ENCODE data around the gene SLC16A14.

DNA sequence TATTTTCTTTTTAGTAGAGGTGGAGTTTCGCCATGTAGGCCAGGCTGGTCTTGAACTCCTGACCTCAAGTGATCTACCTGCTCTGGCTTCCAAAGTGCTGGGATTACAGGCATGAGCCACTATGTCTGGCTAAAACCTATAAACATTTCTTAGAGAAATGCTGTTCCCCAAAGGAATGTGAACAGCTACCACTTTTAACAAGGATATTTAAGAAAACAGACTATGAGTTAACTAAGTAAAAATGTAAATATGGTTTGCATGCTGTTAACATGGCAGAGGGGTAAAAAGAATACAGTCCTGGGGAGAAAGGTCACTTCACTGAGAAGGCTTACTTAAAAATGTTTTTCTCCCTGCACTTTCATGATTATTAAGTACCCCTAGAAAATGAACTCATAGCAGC, 57.1 kb downstream of the SLC16A14 start:
- TF ChIP-seq, protein P1, sequence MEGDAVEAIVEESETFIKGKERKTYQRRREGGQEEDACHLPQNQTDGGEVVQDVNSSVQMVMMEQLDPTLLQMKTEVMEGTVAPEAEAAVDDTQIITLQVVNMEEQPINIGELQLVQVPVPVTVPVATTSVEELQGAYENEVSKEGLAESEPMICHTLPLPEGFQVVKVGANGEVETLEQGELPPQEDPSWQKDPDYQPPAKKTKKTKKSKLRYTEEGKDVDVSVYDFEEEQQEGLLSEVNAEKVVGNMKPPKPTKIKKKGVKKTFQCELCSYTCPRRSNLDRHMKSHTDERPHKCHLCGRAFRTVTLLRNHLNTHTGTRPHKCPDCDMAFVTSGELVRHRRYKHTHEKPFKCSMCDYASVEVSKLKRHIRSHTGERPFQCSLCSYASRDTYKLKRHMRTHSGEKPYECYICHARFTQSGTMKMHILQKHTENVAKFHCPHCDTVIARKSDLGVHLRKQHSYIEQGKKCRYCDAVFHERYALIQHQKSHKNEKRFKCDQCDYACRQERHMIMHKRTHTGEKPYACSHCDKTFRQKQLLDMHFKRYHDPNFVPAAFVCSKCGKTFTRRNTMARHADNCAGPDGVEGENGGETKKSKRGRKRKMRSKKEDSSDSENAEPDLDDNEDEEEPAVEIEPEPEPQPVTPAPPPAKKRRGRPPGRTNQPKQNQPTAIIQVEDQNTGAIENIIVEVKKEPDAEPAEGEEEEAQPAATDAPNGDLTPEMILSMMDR (IDR thresholded peaks at IDR 0.05): no peak
- TF ChIP-seq POLR2A (IDR thresholded peaks at IDR 0.05): no peak
